ENCODE measurements around the gene ARL15.

ARL15 gene

DNA sequence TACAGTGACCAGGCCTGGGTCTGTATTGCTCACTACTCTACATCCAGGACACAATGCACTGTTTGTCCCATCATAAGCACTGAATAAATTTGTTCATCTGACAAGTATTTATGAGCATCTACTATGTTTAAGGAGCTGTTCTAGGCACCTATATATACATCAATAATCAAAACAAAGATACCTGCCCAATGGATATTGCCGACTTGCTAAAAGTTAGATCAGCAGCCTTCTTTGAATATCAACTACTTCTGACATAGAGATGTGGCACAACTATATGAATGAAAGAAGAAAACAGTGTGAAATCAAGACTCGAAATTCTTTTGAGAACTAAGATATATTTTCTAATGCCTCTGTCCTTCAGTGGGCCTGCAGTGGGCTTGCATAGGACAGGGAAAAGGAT is 215.7 kb downstream of the ARL15 start:
- TF ChIP-seq, protein P1, sequence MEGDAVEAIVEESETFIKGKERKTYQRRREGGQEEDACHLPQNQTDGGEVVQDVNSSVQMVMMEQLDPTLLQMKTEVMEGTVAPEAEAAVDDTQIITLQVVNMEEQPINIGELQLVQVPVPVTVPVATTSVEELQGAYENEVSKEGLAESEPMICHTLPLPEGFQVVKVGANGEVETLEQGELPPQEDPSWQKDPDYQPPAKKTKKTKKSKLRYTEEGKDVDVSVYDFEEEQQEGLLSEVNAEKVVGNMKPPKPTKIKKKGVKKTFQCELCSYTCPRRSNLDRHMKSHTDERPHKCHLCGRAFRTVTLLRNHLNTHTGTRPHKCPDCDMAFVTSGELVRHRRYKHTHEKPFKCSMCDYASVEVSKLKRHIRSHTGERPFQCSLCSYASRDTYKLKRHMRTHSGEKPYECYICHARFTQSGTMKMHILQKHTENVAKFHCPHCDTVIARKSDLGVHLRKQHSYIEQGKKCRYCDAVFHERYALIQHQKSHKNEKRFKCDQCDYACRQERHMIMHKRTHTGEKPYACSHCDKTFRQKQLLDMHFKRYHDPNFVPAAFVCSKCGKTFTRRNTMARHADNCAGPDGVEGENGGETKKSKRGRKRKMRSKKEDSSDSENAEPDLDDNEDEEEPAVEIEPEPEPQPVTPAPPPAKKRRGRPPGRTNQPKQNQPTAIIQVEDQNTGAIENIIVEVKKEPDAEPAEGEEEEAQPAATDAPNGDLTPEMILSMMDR (IDR thresholded peaks at IDR 0.05; ENCODE audit: low read depth, low read length, missing control alignments), result no peak

DNA sequence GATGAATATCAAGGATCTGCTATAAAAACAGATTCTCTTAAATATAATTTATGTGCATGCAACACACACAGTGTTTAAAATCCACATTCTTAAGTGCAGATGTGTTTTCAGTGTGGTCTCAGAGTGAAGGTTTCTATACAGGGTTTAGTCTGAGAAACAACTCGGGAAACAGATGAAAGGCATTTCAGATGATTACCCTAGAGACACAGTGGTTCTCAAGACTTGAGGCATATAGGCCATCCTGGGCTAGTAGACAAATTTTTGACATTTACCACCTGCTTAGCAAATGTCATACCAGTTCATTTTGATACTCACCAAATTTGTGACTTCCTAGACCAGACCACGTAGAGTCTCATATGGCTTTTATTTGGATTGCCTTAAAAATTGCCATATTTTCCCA is 216.5 kb downstream of the ARL15 start:
- no peak overlapping the region for H3K4me3 ChIP-seq (ENCODE audit: low read depth, low read length)
- TF ChIP-seq, protein P1 (IDR thresholded peaks at IDR 0.05; ENCODE audit: low read depth, low read length, missing control alignments), result no peak
- DNase-seq (ENCODE audit: low read depth), result no peak

More for the DNA sequence above, 215.7 kb downstream of the ARL15 start:
- DNase-seq (ENCODE audit: low read depth), result no peak
- H3K4me3 ChIP-seq (ENCODE audit: low read depth, low read length), result no peak overlapping the region

DNA sequence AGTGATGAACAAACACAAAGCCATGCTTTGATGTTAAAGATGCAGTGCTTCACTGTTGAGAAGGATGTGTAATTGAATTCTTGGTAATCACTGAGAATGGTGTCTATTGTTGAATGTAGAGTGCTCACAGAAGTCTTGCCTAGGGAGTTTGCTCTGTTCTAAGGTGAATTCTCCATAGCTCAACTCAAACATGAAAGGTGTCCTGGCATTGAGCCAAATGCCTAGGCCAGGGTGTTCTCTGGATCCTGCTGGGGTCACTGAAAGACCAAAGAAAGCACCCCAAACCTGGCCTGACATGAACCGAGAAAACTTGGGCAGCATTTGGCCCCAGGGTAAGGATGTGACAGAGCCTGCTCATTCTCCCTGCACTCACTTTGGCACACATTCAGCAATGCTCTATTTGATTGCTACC is 217.3 kb downstream of the ARL15 start:
- no peak for DNase-seq (ENCODE audit: low read depth)
- TF ChIP-seq, protein P1 (IDR thresholded peaks at IDR 0.05; ENCODE audit: low read depth, low read length, missing control alignments), result no peak
- no peak overlapping the region for H3K4me3 ChIP-seq (ENCODE audit: low read depth, low read length)

DNA sequence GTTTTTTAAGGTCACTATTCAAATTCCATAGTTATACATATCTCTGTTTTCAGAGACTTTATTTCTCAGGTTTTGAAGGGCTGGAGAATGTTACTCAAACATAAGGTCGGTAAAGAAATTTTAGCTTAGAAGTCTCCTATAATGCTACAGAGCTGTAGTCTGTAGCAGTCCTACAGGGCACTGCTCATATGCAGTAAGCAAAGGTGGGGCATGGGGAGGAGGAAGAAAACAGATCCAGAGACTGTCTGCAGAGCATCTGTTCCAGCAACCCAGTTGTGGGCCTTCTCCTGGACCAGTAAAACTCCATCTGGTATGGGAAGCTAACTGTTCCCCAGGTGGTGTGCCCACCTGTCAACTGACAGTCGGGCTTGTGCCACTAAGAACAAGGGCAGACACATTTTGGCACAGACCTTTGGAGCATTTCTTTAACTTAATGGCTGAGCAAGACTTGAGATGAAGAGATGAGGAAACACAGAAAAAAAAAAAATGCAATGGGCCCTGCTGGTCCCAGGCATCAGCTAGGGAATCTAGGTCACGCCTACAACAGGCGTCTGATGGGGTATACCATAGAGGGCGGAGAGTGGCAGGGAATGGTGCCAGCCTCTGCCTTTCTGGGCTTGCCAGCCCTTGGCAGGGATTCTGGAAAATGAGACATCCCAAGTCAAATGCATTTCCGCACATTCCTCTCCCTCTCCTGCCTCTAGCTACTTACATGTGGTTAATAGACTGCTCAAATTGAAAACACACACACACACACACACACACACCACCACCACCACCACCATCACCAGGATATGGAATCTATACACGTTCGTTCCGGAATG is 218.9 kb downstream of the ARL15 start:
- TF ChIP-seq, protein P1 (IDR thresholded peaks at IDR 0.05; ENCODE audit: low read depth, low read length, missing control alignments), result no peak
- H3K4me3 ChIP-seq (ENCODE audit: low read depth, low read length), result no peak overlapping the region
- DNase-seq (ENCODE audit: low read depth), result no peak

DNA sequence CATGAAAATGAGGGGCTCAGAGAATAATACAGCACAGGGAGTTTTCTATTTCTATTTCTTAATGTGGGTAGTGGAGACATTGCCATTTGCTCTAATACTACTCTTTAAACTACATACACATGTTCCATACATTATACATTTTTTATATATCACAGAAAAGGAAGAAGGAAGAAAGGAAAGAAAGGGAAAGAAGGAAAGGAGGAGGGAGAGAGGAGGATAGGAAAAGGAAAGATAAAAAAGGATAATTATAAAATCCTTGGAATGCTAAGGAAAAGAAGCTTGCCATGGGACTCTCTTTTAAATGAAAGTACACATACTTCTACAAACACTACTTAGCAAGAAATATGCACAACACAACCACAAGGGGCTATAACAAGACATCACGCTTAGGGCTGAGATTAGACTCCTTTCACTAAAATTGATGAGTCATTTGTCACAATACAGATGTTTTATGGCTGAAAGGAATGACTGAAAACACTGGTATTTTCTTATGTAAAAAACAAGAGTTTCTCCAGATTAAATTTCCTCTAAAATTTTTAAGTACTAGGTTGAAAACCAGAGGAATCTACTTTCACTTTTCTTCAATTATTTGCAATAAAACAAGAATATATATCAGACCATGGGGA is 219.8 kb downstream of the ARL15 start:
- H3K4me3 ChIP-seq (ENCODE audit: low read depth, low read length), result no peak overlapping the region
- TF ChIP-seq, protein P1 (IDR thresholded peaks at IDR 0.05; ENCODE audit: low read depth, low read length, missing control alignments), result peak; percentile 6
- no peak for DNase-seq (ENCODE audit: low read depth)

GRCh38 chr5:54088081-54088480 is 222.3 kb downstream of the ARL15 start:
- no peak for DNase-seq (ENCODE audit: low read depth)
- H3K4me3 ChIP-seq (ENCODE audit: low read depth, low read length), result no peak overlapping the region
- TF ChIP-seq, protein P1 (IDR thresholded peaks at IDR 0.05; ENCODE audit: low read depth, low read length, missing control alignments), result no peak
